A673 (cell line): ENCODE results near the gene METTL8. TPM values are rescaled to one million over a fixed set of nuclear protein-coding genes. Genes with fewer than 3 reads are reported as not detected.

Experiments
- BruUV-seq: library from RNA; stranded (reverse); fragments of 400-500 nt; replicated peaks from 2 replicates; lab custom pipeline; 2021; lab: Mats Ljungman, UMichigan
- CTCF ChIA-PET: fragments of 300-600 bp; sonication (Branson Sonifier 250); formaldehyde crosslinking; loops from one replicate; lab custom pipeline; 2022; ENCODE audit warnings: antibody characterized with exemption; lab: Charles Lee
- POLR2A ChIA-PET: fragments of 300-600 bp; sonication (Branson Sonifier 250); formaldehyde crosslinking; loops from one replicate; lab custom pipeline; 2022; ENCODE audit warnings: antibody characterized with exemption; ENCODE audit not compliant: low non-redundant PET; lab: Charles Lee
- DNase-seq: peaks from one replicate; pipeline ENCODE4 v3.0.0-alpha.2; 2015; ENCODE audit warnings: low spot score
- H3K27ac ChIP-seq: fragments of 200-600 bp; sonication (generic); 2 replicates; pipeline ENCODE4 v1.5.1; 2016; ENCODE audit warnings: mixed run types, low read depth, mild to moderate bottlenecking, mixed read lengths, antibody characterized with exemption, low read length; ENCODE audit not compliant: poor library complexity, severe bottlenecking
- H3K27me3 ChIP-seq: fragments of 200-600 bp; sonication (generic); replicated peaks from 2 replicates; pipeline ENCODE4 v1.6.1; 2017; ENCODE audit warnings: mixed run types, low read depth, mild to moderate bottlenecking, mixed read lengths, antibody characterized with exemption, low read length; ENCODE audit not compliant: insufficient read depth, poor library complexity
- H3K36me3 ChIP-seq: fragments of 200-600 bp; sonication (generic); 2 replicates; pipeline ENCODE4 v1.6.1; 2016; ENCODE audit warnings: mixed run types, mild to moderate bottlenecking, mixed read lengths, antibody characterized with exemption, low read length; ENCODE audit not compliant: insufficient read depth, poor library complexity, severe bottlenecking
- H3K4me1 ChIP-seq: fragments of 200-600 bp; sonication (generic); 2 replicates; pipeline ENCODE4 v1.6.1; 2017; ENCODE audit warnings: mixed run types, mild to moderate bottlenecking, mixed read lengths, antibody characterized with exemption, low read length; ENCODE audit not compliant: insufficient read depth, poor library complexity, severe bottlenecking
- H3K4me3 ChIP-seq: fragments of 200-600 bp; sonication (generic); 2 replicates; pipeline ENCODE4 v1.5.1; 2016; ENCODE audit warnings: low read depth, mixed run types, mild to moderate bottlenecking, mixed read lengths, low read length; ENCODE audit not compliant: poor library complexity, severe bottlenecking
- H3K9me3 ChIP-seq: fragments of 200-600 bp; sonication (generic); 2 replicates; pipeline ENCODE4 v1.6.1; 2016; ENCODE audit warnings: mixed run types, low read depth, mild to moderate bottlenecking, mixed read lengths, antibody characterized with exemption, low read length; ENCODE audit not compliant: poor library complexity, severe bottlenecking
- EZH2 ChIP-seq: fragments of 200-600 bp; sonication (generic); IDR thresholded peaks from 2 replicates; pipeline ENCODE4 v1.6.1; 2017; ENCODE audit warnings: borderline replicate concordance, low read depth, mild to moderate bottlenecking, mixed read lengths, antibody characterized with exemption, low read length; ENCODE audit not compliant: poor library complexity, severe bottlenecking
- intact Hi-C: fragments of 100-400 bp; cut with micrococcal nuclease; formaldehyde crosslinking; loops from one replicate; pipeline ENCODE4 v1.10.0; 2022; ENCODE audit not compliant: unreplicated experiment
- total RNA-seq: library from RNA; stranded (reverse); gene quantifications from 2 replicates; pipeline ENCODE4 v1.2.3, GENCODE V29; 2021
- TF ChIP-seq, protein P1 (sequence below): fragments of 300-800, 200-600 bp; sonication (generic); conservative IDR thresholded peaks from 2 replicates; pipeline ENCODE4 v1.5.1; 2017; ENCODE audit warnings: low read depth, mild to moderate bottlenecking, antibody characterized with exemption, low read length, moderate library complexity, mixed read lengths

METTL8 gene
- total RNA-seq, 1 experiment from 2014 or later = 33.5 TPM

DNA sequence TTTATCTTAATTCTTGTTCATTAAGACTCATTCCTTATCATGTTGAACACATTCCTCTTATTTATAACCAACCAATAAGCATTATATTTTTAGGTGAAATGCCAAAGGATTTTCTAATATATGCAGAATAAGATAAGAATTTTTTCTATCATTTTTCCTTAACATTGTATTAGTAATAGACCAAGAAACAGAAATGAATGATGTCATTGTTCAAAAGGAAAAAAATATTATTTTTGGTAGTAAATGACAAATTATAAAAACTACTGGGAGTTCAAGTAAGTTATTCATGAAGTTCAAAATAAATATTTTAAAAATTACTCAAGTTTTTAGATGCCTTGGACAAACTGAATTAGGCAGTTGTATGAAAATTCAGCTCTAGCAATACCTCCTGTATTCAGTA is 25.7 kb upstream of the METTL8 start:
- Histone ChIP-seq H3K4me3 (no peak overlapping the region), H3K4me1 (no peaks in the 10 kb centered on the region), H3K27ac (no peak overlapping the region), H3K27me3 (no peaks in the 10 kb centered on the region), H3K36me3 (peaks cover 34% of the 10 kb centered on the region), H3K9me3 (peaks cover 6% of the 10 kb centered on the region)
- intact Hi-C loops = no loop called here
- no peak for DNase-seq
- POLR2A ChIA-PET = no interaction called here
- TF ChIP-seq EZH2 = no peak
- TF ChIP-seq, protein P1, sequence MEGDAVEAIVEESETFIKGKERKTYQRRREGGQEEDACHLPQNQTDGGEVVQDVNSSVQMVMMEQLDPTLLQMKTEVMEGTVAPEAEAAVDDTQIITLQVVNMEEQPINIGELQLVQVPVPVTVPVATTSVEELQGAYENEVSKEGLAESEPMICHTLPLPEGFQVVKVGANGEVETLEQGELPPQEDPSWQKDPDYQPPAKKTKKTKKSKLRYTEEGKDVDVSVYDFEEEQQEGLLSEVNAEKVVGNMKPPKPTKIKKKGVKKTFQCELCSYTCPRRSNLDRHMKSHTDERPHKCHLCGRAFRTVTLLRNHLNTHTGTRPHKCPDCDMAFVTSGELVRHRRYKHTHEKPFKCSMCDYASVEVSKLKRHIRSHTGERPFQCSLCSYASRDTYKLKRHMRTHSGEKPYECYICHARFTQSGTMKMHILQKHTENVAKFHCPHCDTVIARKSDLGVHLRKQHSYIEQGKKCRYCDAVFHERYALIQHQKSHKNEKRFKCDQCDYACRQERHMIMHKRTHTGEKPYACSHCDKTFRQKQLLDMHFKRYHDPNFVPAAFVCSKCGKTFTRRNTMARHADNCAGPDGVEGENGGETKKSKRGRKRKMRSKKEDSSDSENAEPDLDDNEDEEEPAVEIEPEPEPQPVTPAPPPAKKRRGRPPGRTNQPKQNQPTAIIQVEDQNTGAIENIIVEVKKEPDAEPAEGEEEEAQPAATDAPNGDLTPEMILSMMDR = no peak
- CTCF ChIA-PET = no interaction called here
- BruUV-seq = no TSS peak

DNA sequence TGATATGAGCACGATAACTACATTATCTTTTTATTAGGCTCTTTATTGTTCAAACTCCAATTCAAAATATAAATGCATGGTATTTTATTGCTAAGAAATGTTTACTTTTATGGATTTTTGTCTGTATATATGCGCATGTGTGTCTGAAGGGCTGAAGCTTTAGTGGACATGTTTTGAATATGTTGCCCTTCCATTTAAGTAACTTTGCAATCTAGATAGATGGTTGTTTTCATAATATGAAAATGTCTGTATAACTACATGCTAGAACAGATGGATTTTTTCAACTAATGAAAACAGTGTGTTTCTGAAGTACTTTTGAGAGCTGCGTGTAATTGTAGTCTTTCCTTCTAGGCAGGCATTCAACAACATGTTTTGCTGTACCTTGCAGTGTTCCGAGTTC is 19.0 kb upstream of the METTL8 start:
- Histone ChIP-seq H3K36me3 (peaks cover 56% of the 10 kb centered on the region), H3K4me1 (no peaks in the 10 kb centered on the region), H3K9me3 (peaks cover 4% of the 10 kb centered on the region), H3K4me3 (no peak overlapping the region), H3K27me3 (no peaks in the 10 kb centered on the region), H3K27ac (no peak overlapping the region)
- no peak for DNase-seq
- no TSS peak for BruUV-seq
- ChIA-PET CTCF (no interaction called here), POLR2A (no interaction called here)
- TF ChIP-seq EZH2 = no peak
- TF ChIP-seq, protein P1 = no peak
- intact Hi-C loops = no loop called here

DNA sequence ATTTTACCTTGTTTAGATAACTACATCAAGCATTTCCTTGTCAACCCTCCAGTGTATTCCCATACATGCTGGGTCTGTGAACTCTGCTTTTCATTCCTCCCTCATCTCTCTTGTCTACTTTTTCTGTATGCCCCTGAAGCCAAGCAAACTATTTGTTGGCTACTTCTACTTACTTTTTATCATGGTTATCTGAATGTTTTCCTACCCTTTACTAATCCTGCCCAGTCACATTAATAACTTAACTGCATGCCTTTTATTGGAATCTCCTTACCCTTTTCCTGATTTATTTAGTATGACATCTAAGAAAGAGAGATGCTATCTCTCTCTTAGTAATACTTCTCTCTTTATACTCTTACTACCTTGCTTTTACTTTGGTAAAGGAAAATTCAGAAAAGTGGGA is 17.3 kb upstream of the METTL8 start:
- TF ChIP-seq EZH2 = no peak
- TF ChIP-seq, protein P1 = no peak
- Histone ChIP-seq H3K4me3 (no peak overlapping the region), H3K27ac (no peak overlapping the region), H3K4me1 (no peaks in the 10 kb centered on the region), H3K27me3 (no peaks in the 10 kb centered on the region), H3K36me3 (peaks cover 62% of the 10 kb centered on the region), H3K9me3 (peaks cover 3% of the 10 kb centered on the region)
- DNase-seq = no peak
- intact Hi-C loops = no loop called here
- ChIA-PET CTCF (no interaction called here), POLR2A (no interaction called here)
- BruUV-seq = no TSS peak
